Measurements from ENCODE around the gene SEC31A. TPM values are rescaled to one million over a fixed set of nuclear protein-coding genes. Genes with fewer than 3 reads are reported as not detected.

The SEC31A gene
- total and polyA plus RNA-seq, 4 donors, result 83.7 to 244 (median 149) TPM

DNA sequence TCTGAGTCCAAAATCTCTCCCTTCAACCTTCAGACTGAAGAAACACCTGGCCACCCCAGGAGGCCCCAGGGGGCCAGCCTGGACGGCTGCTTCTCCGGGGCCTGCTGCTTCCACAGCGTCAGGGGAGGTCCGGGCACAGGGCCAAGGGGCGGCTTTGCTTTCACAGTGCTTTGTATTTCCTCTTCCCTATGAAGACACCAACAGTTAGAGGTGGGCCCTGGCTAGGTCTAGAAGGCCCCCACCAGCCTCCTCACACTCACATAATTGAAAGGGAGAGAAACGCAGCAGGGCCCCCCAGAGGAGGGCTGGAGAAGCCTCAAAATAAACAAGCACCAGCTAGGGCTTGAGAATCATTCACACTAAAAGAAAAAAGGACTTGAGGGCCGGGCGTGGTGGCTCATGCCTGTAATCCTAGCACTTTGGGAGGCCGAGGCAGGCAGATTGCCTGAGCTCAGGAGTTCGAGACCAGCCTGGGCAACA lies 110.2 kb downstream of the SEC31A start:
- TF ChIP-seq, protein P1, sequence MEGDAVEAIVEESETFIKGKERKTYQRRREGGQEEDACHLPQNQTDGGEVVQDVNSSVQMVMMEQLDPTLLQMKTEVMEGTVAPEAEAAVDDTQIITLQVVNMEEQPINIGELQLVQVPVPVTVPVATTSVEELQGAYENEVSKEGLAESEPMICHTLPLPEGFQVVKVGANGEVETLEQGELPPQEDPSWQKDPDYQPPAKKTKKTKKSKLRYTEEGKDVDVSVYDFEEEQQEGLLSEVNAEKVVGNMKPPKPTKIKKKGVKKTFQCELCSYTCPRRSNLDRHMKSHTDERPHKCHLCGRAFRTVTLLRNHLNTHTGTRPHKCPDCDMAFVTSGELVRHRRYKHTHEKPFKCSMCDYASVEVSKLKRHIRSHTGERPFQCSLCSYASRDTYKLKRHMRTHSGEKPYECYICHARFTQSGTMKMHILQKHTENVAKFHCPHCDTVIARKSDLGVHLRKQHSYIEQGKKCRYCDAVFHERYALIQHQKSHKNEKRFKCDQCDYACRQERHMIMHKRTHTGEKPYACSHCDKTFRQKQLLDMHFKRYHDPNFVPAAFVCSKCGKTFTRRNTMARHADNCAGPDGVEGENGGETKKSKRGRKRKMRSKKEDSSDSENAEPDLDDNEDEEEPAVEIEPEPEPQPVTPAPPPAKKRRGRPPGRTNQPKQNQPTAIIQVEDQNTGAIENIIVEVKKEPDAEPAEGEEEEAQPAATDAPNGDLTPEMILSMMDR (IDR thresholded peaks at IDR 0.05; ENCODE audit: control extremely low read depth, extremely low read depth), result no peak
- WGBS, 2 donors, result 34 to 36% methylated on average over 10 of the region's 10 CpGs
- Histone ChIP-seq H3K27ac (ENCODE audit: low read depth in 1 of 2, low read length in 1 of 2) (peak overlapping the region in 1 of 2 donors; percentile 33), H3K9me3 (ENCODE audit: control insufficient read depth in 4 of 4, insufficient read depth in 3 of 4, low read length in 3 of 4) (no peaks in the 10 kb centered on the region), H3K36me3 (ENCODE audit: control insufficient read depth in 4 of 4, insufficient read depth in 4 of 4, low read length in 4 of 4) (no peaks in the 10 kb centered on the region), H3K4me1 (ENCODE audit: control insufficient read depth in 5 of 5, insufficient read depth in 5 of 5, low read length in 5 of 5) (peaks cover 0 to 40% (median 22%) of the 10 kb centered on the region in 5 donors), H3K9ac (ENCODE audit: insufficient read depth in 1 of 2, low read length in 2 of 2) (no peak overlapping the region), H3K27me3 (ENCODE audit: control insufficient read depth in 3 of 3, insufficient read depth in 3 of 3, low read length in 2 of 3) (no peaks in the 10 kb centered on the region), H3K4me3 (no peak overlapping the region)
- peak; percentile 36 for ATAC-seq (ENCODE audit: insufficient read depth, low FRiP score)
- peak; percentile 91 to 93 (median 91) for DNase-seq

DNA sequence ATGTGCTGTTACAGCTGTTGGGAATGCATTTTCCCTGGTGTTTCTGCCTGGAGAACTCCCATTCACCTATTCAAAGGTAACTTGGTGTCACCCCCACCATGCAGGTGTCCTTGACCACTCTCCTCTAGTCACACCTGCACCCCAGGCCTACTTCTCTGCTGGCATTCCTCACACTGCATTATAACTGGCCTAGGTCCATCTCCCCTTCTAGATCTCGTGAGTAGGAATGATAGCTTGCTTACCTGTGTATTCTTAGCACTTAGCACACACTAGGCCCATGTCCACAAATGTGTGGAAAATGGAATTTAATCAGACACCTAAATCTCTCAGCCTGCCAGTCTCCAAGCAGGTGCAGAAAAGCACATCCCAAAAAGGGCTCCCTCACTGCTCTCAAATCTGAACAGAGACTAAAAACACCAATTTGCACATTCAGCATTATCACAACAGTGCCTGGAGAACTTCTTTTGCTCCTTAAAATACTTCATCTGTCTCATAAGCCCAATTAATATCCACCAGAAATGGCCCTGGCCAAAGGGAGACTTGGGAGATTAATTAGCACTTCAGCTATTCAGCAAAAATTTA lies 110.7 kb downstream of the SEC31A start:
- ATAC-seq (ENCODE audit: insufficient read depth, low FRiP score) (no peak), DNase-seq (no peak)
- 70 to 73% methylated on average over 1 of the region's 1 CpG for whole genome bisulfite sequencing, 2 donors
- Histone ChIP-seq H3K27me3 (ENCODE audit: control insufficient read depth in 3 of 3, insufficient read depth in 3 of 3, low read length in 2 of 3) (no peaks in the 10 kb centered on the region), H3K9ac (ENCODE audit: insufficient read depth in 1 of 2, low read length in 2 of 2) (no peak overlapping the region), H3K9me3 (ENCODE audit: control insufficient read depth in 4 of 4, insufficient read depth in 3 of 4, low read length in 3 of 4) (no peaks in the 10 kb centered on the region), H3K4me1 (ENCODE audit: control insufficient read depth in 5 of 5, insufficient read depth in 5 of 5, low read length in 5 of 5) (peaks cover 0 to 40% (median 22%) of the 10 kb centered on the region in 5 donors), H3K36me3 (ENCODE audit: control insufficient read depth in 4 of 4, insufficient read depth in 4 of 4, low read length in 4 of 4) (no peaks in the 10 kb centered on the region), H3K27ac (ENCODE audit: low read depth in 1 of 2, low read length in 1 of 2) (peak overlapping the region in 1 of 2 donors; percentile 33), H3K4me3 (no peak overlapping the region)
- TF ChIP-seq, protein P1 (IDR thresholded peaks at IDR 0.05; ENCODE audit: control extremely low read depth, extremely low read depth), result no peak

GRCh38 chr4:82779032-82779431 lies 111.9 kb downstream of the SEC31A start:
- TF ChIP-seq, protein P1 (IDR thresholded peaks at IDR 0.05; ENCODE audit: control extremely low read depth, extremely low read depth), result no peak
- Histone ChIP-seq H3K9ac (ENCODE audit: insufficient read depth in 1 of 2, low read length in 2 of 2) (no peak overlapping the region), H3K27me3 (ENCODE audit: control insufficient read depth in 3 of 3, insufficient read depth in 3 of 3, low read length in 2 of 3) (no peaks in the 10 kb centered on the region), H3K9me3 (ENCODE audit: control insufficient read depth in 4 of 4, insufficient read depth in 3 of 4, low read length in 3 of 4) (no peaks in the 10 kb centered on the region), H3K4me1 (ENCODE audit: control insufficient read depth in 5 of 5, insufficient read depth in 5 of 5, low read length in 5 of 5) (peaks cover 0 to 43% (median 22%) of the 10 kb centered on the region in 5 donors), H3K4me3 (no peak overlapping the region), H3K36me3 (ENCODE audit: control insufficient read depth in 4 of 4, insufficient read depth in 4 of 4, low read length in 4 of 4) (no peaks in the 10 kb centered on the region), H3K27ac (ENCODE audit: low read depth in 1 of 2, low read length in 1 of 2) (no peak overlapping the region)
- WGBS, 2 donors, result 77 to 87% methylated on average over 10 to 11 of the region's 11 CpGs
- ATAC-seq (ENCODE audit: insufficient read depth, low FRiP score) (no peak), DNase-seq (no peak)
